Measurements from ENCODE around the gene DOCK3. TPM values are rescaled to one million over a fixed set of nuclear protein-coding genes. Genes with fewer than 3 reads are reported as not detected.
A peak's percentile ranks its signal among the peaks of the same experiment; 100 is the strongest.
"Not testable (repeated sequence)": the region's sequence is repeated elsewhere in the genome, so short reads cannot be mapped to it uniquely, and the experiment has no call there.

Gene DOCK3
- total RNA-seq, 1 donor: 0.36 TPM

DNA sequence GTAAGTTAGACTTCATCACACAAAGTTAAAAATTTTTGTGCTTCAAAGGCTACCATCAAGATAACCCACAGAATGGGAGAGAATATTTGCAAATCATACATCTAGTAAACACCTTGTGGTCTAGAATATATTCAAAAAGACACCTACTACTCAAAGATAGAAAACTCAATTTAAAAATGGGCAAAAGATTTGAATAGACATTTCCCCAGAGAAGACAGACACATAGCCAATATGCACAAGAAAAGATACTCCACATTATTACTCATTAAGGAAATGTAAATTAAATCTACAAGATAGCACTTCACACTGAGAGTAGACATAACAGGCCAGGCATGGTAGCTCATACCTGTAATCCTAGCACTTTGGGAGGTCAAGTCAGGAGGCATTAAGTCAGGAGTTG, 622.6 kb downstream of the DOCK3 start:
- no peaks in the 10 kb centered on the region for H3K4me1 ChIP-seq (ENCODE audit: insufficient read depth, low read length)
- no peaks in the 10 kb centered on the region for H3K27me3 ChIP-seq (ENCODE audit: insufficient read depth, low read length)
- no peaks in the 10 kb centered on the region for H3K36me3 ChIP-seq (ENCODE audit: insufficient read depth, low read length)
- no peak overlapping the region for H3K4me3 ChIP-seq (ENCODE audit: insufficient read depth, low read length)
- no peak overlapping the region for H3K27ac ChIP-seq (ENCODE audit: low read depth, low read length)
- H2AFZ ChIP-seq (ENCODE audit: low read length): no peak overlapping the region
- no peaks in the 10 kb centered on the region for H4K20me1 ChIP-seq (ENCODE audit: insufficient read depth, low read length)
- peak; percentile 50 for DNase-seq (ENCODE audit: insufficient read length, low spot score, missing footprints)
- no peak overlapping the region for H3K4me2 ChIP-seq (ENCODE audit: insufficient read depth, low read length)
- TF ChIP-seq, protein P1, sequence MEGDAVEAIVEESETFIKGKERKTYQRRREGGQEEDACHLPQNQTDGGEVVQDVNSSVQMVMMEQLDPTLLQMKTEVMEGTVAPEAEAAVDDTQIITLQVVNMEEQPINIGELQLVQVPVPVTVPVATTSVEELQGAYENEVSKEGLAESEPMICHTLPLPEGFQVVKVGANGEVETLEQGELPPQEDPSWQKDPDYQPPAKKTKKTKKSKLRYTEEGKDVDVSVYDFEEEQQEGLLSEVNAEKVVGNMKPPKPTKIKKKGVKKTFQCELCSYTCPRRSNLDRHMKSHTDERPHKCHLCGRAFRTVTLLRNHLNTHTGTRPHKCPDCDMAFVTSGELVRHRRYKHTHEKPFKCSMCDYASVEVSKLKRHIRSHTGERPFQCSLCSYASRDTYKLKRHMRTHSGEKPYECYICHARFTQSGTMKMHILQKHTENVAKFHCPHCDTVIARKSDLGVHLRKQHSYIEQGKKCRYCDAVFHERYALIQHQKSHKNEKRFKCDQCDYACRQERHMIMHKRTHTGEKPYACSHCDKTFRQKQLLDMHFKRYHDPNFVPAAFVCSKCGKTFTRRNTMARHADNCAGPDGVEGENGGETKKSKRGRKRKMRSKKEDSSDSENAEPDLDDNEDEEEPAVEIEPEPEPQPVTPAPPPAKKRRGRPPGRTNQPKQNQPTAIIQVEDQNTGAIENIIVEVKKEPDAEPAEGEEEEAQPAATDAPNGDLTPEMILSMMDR (IDR thresholded peaks at IDR 0.05; ENCODE audit: extremely low read depth, low read depth, low read length): no peak
- no peaks in the 10 kb centered on the region for H3K79me2 ChIP-seq (ENCODE audit: insufficient read depth, low read length)
- no peaks in the 10 kb centered on the region for H3K9me3 ChIP-seq (ENCODE audit: low read depth, low read length)

DNA sequence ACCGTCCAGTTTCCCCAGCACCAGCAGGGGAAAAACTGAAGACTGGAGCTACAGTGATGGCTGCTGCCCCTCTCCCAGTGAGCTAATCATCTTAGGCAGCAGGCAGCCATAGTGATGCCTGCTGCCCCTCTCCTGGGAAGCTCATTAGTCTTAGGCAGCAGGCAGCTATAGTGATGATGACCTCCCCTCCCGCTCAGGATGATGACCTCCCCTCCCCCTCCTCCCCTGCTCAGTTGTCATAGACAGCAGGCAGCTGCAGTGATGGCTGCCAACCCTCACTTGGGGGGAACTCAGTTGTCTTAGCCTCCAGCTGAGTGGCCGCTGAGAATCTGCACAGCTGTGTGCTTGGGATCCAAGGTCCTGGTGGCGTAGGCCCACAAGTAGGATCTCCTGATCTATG, 629.5 kb downstream of the DOCK3 start:
- H3K27ac ChIP-seq (ENCODE audit: low read depth, low read length): no peak overlapping the region
- H3K79me2 ChIP-seq (ENCODE audit: insufficient read depth, low read length): no peaks in the 10 kb centered on the region
- no peaks in the 10 kb centered on the region for H3K36me3 ChIP-seq (ENCODE audit: insufficient read depth, low read length)
- H3K9me3 ChIP-seq (ENCODE audit: low read depth, low read length): no peaks in the 10 kb centered on the region
- H3K27me3 ChIP-seq (ENCODE audit: insufficient read depth, low read length): no peaks in the 10 kb centered on the region
- no peak overlapping the region for H3K4me2 ChIP-seq (ENCODE audit: insufficient read depth, low read length)
- H3K4me1 ChIP-seq (ENCODE audit: insufficient read depth, low read length): no peaks in the 10 kb centered on the region
- peak; percentile 1 for DNase-seq (ENCODE audit: insufficient read length, low spot score, missing footprints)
- H3K4me3 ChIP-seq (ENCODE audit: insufficient read depth, low read length): no peak overlapping the region
- no peak overlapping the region for H2AFZ ChIP-seq (ENCODE audit: low read length)
- H4K20me1 ChIP-seq (ENCODE audit: insufficient read depth, low read length): no peaks in the 10 kb centered on the region
- TF ChIP-seq, protein P1 (IDR thresholded peaks at IDR 0.05; ENCODE audit: extremely low read depth, low read depth, low read length): no peak

GRCh38 chr3:51306093-51306492, 631.4 kb downstream of the DOCK3 start:
- no peaks in the 10 kb centered on the region for H3K9me3 ChIP-seq (ENCODE audit: low read depth, low read length)
- DNase-seq (ENCODE audit: insufficient read length, low spot score, missing footprints): no peak
- H3K36me3 ChIP-seq (ENCODE audit: insufficient read depth, low read length): no peaks in the 10 kb centered on the region
- H3K4me3 ChIP-seq (ENCODE audit: insufficient read depth, low read length): no peak overlapping the region
- H3K4me1 ChIP-seq (ENCODE audit: insufficient read depth, low read length): no peaks in the 10 kb centered on the region
- H3K79me2 ChIP-seq (ENCODE audit: insufficient read depth, low read length): no peaks in the 10 kb centered on the region
- H3K4me2 ChIP-seq (ENCODE audit: insufficient read depth, low read length): no peak overlapping the region
- no peak overlapping the region for H3K27ac ChIP-seq (ENCODE audit: low read depth, low read length)
- TF ChIP-seq, protein P1 (IDR thresholded peaks at IDR 0.05; ENCODE audit: extremely low read depth, low read depth, low read length): no peak
- no peaks in the 10 kb centered on the region for H4K20me1 ChIP-seq (ENCODE audit: insufficient read depth, low read length)
- no peaks in the 10 kb centered on the region for H3K27me3 ChIP-seq (ENCODE audit: insufficient read depth, low read length)
- H2AFZ ChIP-seq (ENCODE audit: low read length): no peak overlapping the region

GRCh38 chr3:51307458-51307857, 632.7 kb downstream of the DOCK3 start:
- H4K20me1 ChIP-seq (ENCODE audit: insufficient read depth, low read length): no peaks in the 10 kb centered on the region
- TF ChIP-seq, protein P1 (IDR thresholded peaks at IDR 0.05; ENCODE audit: extremely low read depth, low read depth, low read length): no peak

DNA sequence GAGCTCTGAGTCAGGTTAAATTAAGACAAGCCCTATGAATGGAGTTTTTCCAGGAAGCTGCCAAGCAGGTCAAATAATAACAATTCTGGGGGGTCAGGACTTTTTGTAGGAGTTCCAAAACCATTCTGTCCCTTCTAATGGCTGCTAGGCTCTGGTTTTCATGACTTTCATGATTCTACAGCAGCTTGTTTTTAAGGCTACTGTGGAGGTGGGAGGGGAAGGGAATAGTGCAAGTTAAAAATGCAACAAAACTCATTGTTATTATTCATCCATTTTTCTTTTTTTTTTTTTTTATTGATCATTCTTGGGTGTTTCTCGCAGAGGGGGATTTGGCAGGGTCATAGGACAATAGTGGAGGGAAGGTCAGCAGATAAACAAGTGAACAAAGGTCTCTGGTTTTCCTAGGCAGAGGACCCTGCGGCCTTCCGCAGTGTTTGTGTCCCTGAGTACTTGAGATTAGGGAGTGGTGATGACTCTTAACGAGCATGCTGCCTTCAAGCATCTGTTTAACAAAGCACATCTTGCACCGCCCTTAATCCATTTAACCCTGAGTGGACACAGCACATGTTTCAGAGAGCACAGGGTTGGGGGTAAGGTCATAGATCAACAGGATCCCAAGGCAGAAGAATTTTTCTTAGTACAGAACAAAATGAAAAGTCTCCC, 633.3 kb downstream of the DOCK3 start:
- H3K4me3 ChIP-seq (ENCODE audit: insufficient read depth, low read length); H2AFZ ChIP-seq (ENCODE audit: low read length); H3K4me1 ChIP-seq (ENCODE audit: insufficient read depth, low read length); H3K79me2 ChIP-seq (ENCODE audit: insufficient read depth, low read length); H3K27ac ChIP-seq (ENCODE audit: low read depth, low read length); H3K9me3 ChIP-seq (ENCODE audit: low read depth, low read length); H3K27me3 ChIP-seq (ENCODE audit: insufficient read depth, low read length); DNase-seq (ENCODE audit: insufficient read length, low spot score, missing footprints); H4K20me1 ChIP-seq (ENCODE audit: insufficient read depth, low read length); H3K36me3 ChIP-seq (ENCODE audit: insufficient read depth, low read length); H3K4me2 ChIP-seq (ENCODE audit: insufficient read depth, low read length): not testable (repeated sequence)

More at GRCh38 chr3:51307458-51307857, 632.7 kb downstream of the DOCK3 start:
- Histone ChIP-seq H2AFZ (ENCODE audit: low read length) (no peak overlapping the region), H3K27me3 (ENCODE audit: insufficient read depth, low read length) (no peaks in the 10 kb centered on the region), H3K4me2 (ENCODE audit: insufficient read depth, low read length) (no peak overlapping the region), H3K4me1 (ENCODE audit: insufficient read depth, low read length) (no peaks in the 10 kb centered on the region), H3K27ac (ENCODE audit: low read depth, low read length) (no peak overlapping the region), H3K9me3 (ENCODE audit: low read depth, low read length) (no peaks in the 10 kb centered on the region), H3K4me3 (ENCODE audit: insufficient read depth, low read length) (no peak overlapping the region), H3K79me2 (ENCODE audit: insufficient read depth, low read length) (no peaks in the 10 kb centered on the region), H3K36me3 (ENCODE audit: insufficient read depth, low read length) (no peaks in the 10 kb centered on the region)
- DNase-seq (ENCODE audit: insufficient read length, low spot score, missing footprints): no peak

Measured in osteoblast (primary cell).